Measurements from ENCODE around the gene MAGEA11. TPM values are rescaled to one million over a fixed set of nuclear protein-coding genes. Genes with fewer than 3 reads are reported as not detected.

Gene MAGEA11
- total and polyA plus RNA-seq, 2 of the 8 experiments (the other 6 are each of a cell fraction or from before 2014, with no cell fraction given) = not detected

- H2BK20ac ChIP-seq (ENCODE audit: low read length) = no peak overlapping the region
- ChIA-PET CTCF (ENCODE audit: partially characterized antibody) (no interaction called here), POLR2A (ENCODE audit: partially characterized antibody) (no interaction called here)
- no peaks in the 10 kb centered on the region for H3K79me2 ChIP-seq (ENCODE audit: control insufficient read depth in 1 of 2, insufficient read depth in 2 of 2, low read length in 2 of 2)
- H3K27ac ChIP-seq (ENCODE audit: low read depth, low read length) = no peak overlapping the region
- H3K9me3 ChIP-seq (ENCODE audit: insufficient read depth in 2 of 2, low read depth in 1 of 2, low read length in 1 of 2) = no peaks in the 10 kb centered on the region
- no peak overlapping the region for H2BK120ac ChIP-seq (replicated peaks; ENCODE audit: low read depth, low read length)
- H3K79me1 ChIP-seq (ENCODE audit: low read depth, low read length) = no peaks in the 10 kb centered on the region
- no peak overlapping the region for H3K18ac ChIP-seq (ENCODE audit: extremely low read depth, low read length)
- H3K14ac ChIP-seq (ENCODE audit: insufficient read length) = no peak overlapping the region
- no peak overlapping the region for H3K56ac ChIP-seq (replicated peaks; ENCODE audit: insufficient read length, low read depth, low read length)
- H3K4me3 ChIP-seq (ENCODE audit: extremely low read depth in 1 of 4, insufficient read depth in 2 of 4, low read depth in 3 of 4, low read length in 4 of 4) = no peak overlapping the region
- no peak overlapping the region for H4K91ac ChIP-seq (replicated peaks; ENCODE audit: insufficient read length, low read length)
- FAIRE-seq = no peak
- H4K5ac ChIP-seq (ENCODE audit: insufficient read length, low read depth, low read length) = no peak overlapping the region
- H2AK5ac ChIP-seq (ENCODE audit: low read depth, low read length) = no peak overlapping the region
- 95% methylated on average over 4 of the region's 5 CpGs; no CpG with 5 or more reads in 1 of the 2 experiments for WGBS, 2 experiments (ENCODE audit: extremely low coverage in 1 of 2, insufficient coverage in 1 of 2, insufficient read length in 1 of 2, insufficient replicate concordance in 2 of 2, low coverage in 1 of 2, low lambda C conversion rate in 2 of 2, missing lambda C conversion rate in 1 of 2)
- no peak overlapping the region for H3K4ac ChIP-seq (replicated peaks; ENCODE audit: insufficient read length, low read depth, low read length)
- no peak overlapping the region for H2AFZ ChIP-seq (ENCODE audit: low read length)
- no peak overlapping the region for H3K9ac ChIP-seq (replicated peaks in 1 of 4; ENCODE audit: extremely low read depth in 1 of 4, low read depth in 3 of 4, low read length in 3 of 4)
- H3K4me1 ChIP-seq (replicated peaks in 1 of 4; ENCODE audit: control insufficient read depth in 3 of 4, insufficient read depth in 4 of 4, low read length in 3 of 4) = no peaks in the 10 kb centered on the region
- no peak overlapping the region for H3K23ac ChIP-seq (ENCODE audit: insufficient read length)
- TF ChIP-seq, protein P1, sequence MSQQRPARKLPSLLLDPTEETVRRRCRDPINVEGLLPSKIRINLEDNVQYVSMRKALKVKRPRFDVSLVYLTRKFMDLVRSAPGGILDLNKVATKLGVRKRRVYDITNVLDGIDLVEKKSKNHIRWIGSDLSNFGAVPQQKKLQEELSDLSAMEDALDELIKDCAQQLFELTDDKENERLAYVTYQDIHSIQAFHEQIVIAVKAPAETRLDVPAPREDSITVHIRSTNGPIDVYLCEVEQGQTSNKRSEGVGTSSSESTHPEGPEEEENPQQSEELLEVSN (IDR thresholded peaks at IDR 0.05) = no peak
- TF ChIP-seq JUN (IDR thresholded peaks at IDR 0.05; ENCODE audit: low read depth, low read length) (no peak), JUND (IDR thresholded peaks at IDR 0.05; ENCODE audit: low read length) (no peak), NANOG (IDR thresholded peaks at IDR 0.05; ENCODE audit: insufficient read depth, low read depth, low read length, poor library complexity, severe bottlenecking) (no peak)
- no peak overlapping the region for H4K8ac ChIP-seq (ENCODE audit: extremely low read depth, insufficient read depth, low read length)
- no peak overlapping the region for H2BK12ac ChIP-seq (ENCODE audit: low read depth, low read length)
- DNase-seq (ENCODE audit: low read depth in 1 of 2, low spot score in 2 of 2) = no peak
- no peak overlapping the region for H2BK5ac ChIP-seq (ENCODE audit: low read depth, low read length)
- no peaks in the 10 kb centered on the region for H4K20me1 ChIP-seq (replicated peaks in 1 of 2; ENCODE audit: control insufficient read depth in 1 of 2, insufficient read depth in 2 of 2, low read length in 2 of 2)
- no peaks in the 10 kb centered on the region for H3K27me3 ChIP-seq (replicated peaks in 1 of 4; ENCODE audit: control insufficient read depth in 3 of 4, extremely low read depth in 1 of 4, insufficient read depth in 3 of 4, low read length in 3 of 4)
- H3K23me2 ChIP-seq (ENCODE audit: low read depth, low read length) = no peaks in the 10 kb centered on the region
- no peak overlapping the region for H3K4me2 ChIP-seq (ENCODE audit: insufficient read depth in 1 of 2, low read depth in 2 of 2, low read length in 2 of 2)
- no peaks in the 10 kb centered on the region for H3K36me3 ChIP-seq (ENCODE audit: control insufficient read depth in 2 of 4, insufficient read depth in 4 of 4, low read length in 3 of 4)
- H2BK15ac ChIP-seq (ENCODE audit: low read length) = no peak overlapping the region
Observed at GRCh38 chrX:149704664-149705063, 7.2 kb upstream of the MAGEA11 start.
